Measurements from ENCODE around the gene PIGQ.

DNA sequence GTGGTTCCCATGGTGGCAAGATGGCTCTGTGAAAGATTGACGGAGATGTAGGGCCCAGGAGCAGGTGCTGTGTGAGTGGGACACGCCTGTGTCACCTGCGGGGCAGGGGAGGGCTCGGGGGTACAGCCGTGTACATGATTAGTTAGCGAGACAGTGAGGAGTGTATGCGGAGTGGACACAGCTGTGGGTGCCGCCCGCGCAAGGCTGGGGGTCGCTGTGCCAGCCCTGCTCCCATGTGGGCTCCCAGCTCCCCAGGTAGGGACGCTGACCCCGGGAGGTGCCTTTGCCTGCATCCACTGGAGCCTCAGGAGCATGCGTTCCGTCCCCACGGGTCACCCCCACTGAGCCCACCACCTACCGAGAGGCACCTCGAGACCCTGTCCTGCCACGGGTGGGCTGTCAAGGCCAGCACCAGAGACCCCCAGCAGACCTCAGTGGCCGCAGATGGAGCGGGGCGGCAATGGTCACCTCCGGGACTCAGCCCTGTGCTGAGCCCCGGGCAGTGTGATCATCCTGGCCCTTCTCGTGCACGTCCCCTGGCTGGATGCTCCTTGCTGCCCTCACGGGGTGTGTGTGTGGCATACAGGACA, 34.8 kb upstream of the PIGQ start:
- TF ChIP-seq CTCF (conservative IDR thresholded peaks at IDR 0.05) (no peak; the same call in 1 of the 2 replicates), EZH2 (IDR thresholded peaks at IDR 0.05; ENCODE audit: low read depth) (no peak)

Data from PC-9 (cell line).